Measurements from ENCODE around the gene ZBTB20.
"Not testable (repeated sequence)": the region's sequence is repeated elsewhere in the genome, so short reads cannot be mapped to it uniquely, and the experiment has no call there.

ZBTB20 gene

DNA sequence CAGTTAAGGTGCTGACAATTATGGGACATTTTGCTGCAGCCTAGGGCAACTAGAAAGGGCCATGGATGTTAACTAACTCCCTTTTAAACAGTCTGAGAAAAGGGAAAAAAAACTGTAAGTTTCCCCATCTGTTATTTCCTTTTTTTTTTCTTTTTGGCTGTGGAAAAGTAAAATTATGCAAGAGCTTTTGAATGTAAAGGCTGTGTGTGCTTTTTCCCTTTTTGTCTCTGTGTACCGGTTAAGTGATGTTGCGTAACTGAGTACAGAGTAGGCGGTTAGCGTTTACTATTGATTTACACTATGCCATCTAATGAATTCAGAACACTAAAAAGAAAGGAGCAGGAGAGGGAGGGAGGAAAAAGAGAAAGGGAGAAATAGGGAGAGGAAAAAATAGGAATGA lies 449.7 kb downstream of the ZBTB20 start:
- peaks cover 5% of the 10 kb centered on the region for H3K27me3 Mint-ChIP-seq (ENCODE audit: low read depth)
- H3K4me1 Mint-ChIP-seq (ENCODE audit: low read depth), result peaks cover 4% of the 10 kb centered on the region
- no peak for DNase-seq (ENCODE audit: low spot score)
- H3K27ac Mint-ChIP-seq, result no peak overlapping the region
- no peaks in the 10 kb centered on the region for H3K36me3 Mint-ChIP-seq (ENCODE audit: low read depth)
- H3K4me3 Mint-ChIP-seq, result no peak overlapping the region
- H3K9me3 Mint-ChIP-seq, result no peaks in the 10 kb centered on the region

DNA sequence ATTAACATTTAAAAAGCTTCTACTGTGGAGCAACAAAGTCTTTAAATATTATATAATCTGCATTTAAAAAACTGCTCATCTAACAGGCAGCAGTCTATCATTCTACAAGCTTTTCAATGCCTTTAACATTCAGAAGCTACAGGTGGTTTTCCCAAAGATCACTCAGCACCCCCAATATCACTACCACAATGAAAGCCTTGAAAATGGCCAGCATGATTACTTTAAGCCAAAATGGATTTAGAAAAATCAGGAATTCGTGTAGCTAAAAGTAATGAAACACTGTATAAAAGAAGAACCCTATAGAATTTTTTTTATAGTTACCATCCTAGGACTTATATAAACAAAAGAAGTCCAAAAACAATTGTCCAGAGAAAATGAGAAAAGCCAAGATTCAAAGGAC lies 452.8 kb downstream of the ZBTB20 start:
- DNase-seq (ENCODE audit: low spot score), result no peak
- Mint-ChIP-seq H3K9me3 (no peaks in the 10 kb centered on the region), H3K27ac (no peak overlapping the region), H3K36me3 (ENCODE audit: low read depth) (no peaks in the 10 kb centered on the region), H3K27me3 (ENCODE audit: low read depth) (peaks cover 5% of the 10 kb centered on the region), H3K4me3 (no peak overlapping the region), H3K4me1 (ENCODE audit: low read depth) (peaks cover 11% of the 10 kb centered on the region)

DNA sequence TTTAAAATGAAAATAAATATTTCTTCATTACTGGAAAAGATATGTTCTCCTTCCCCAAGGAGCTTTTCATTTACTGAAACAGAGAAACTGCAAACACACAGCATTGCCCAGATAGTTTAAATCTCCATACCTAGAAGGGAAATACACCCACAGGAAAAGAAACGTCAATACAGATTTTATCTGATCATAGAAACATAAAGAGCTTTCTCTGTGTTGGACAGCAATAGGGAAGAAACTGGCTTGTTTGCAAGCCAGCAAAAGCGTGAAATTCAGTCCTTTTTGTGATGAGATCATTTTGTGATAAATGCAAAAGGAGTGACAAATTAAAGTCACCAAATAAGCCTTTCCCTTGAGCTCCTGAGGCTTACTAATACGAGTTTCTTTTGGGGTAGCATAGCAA lies 455.2 kb downstream of the ZBTB20 start:
- peaks cover 5% of the 10 kb centered on the region for H3K27me3 Mint-ChIP-seq (ENCODE audit: low read depth)
- peak overlapping the region; percentile 11 for H3K27ac Mint-ChIP-seq
- peaks cover 11% of the 10 kb centered on the region for H3K4me1 Mint-ChIP-seq (ENCODE audit: low read depth)
- H3K36me3 Mint-ChIP-seq (ENCODE audit: low read depth), result no peaks in the 10 kb centered on the region
- no peak for DNase-seq (ENCODE audit: low spot score)
- H3K4me3 Mint-ChIP-seq, result peak overlapping the region; percentile 18
- no peaks in the 10 kb centered on the region for H3K9me3 Mint-ChIP-seq

DNA sequence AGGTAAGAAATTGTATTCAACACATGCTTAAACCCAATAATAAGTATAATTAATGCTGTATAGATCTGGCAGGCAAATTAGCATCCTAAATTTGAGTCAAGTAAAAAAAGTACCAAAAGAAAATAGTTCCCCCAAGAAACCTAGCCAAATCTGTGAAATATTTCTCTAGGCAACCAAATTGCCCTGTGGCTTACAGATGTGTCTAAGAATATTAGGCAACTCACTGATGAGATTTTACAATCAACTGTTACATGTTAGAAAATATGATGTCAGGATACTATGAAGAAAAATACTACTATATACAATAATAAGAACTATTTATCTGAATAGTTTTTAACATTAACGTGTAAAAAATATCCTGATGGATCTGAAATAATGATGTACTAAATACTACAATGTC lies 456.2 kb downstream of the ZBTB20 start:
- Mint-ChIP-seq H3K9me3 (no peaks in the 10 kb centered on the region), H3K27ac (no peak overlapping the region), H3K4me1 (ENCODE audit: low read depth) (peaks cover 18% of the 10 kb centered on the region), H3K27me3 (ENCODE audit: low read depth) (no peaks in the 10 kb centered on the region), H3K36me3 (ENCODE audit: low read depth) (no peaks in the 10 kb centered on the region), H3K4me3 (no peak overlapping the region)
- no peak for DNase-seq (ENCODE audit: low spot score)

DNA sequence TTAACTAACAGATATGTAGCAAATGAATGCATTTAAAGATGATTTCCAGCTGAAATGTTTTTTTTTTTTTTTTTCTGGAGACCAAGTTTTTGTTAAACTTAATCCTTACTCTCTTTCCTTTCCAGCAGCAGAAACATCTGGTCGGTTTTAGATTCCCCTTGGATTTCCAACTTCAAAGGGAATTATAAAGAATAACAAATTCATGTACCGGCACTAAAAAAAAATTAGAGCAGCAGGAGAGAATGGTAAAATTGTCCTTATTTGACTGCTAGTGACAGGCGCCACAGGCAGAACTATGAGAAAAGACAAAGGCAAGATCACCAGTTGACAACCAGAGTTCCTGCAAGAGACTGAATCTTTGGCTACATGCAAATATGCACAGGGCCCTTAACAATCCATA lies 459.9 kb downstream of the ZBTB20 start:
- H3K4me3 Mint-ChIP-seq, result no peak overlapping the region
- H3K4me1 Mint-ChIP-seq (ENCODE audit: low read depth), result peaks cover 12% of the 10 kb centered on the region
- DNase-seq (ENCODE audit: low spot score), result no peak
- no peaks in the 10 kb centered on the region for H3K36me3 Mint-ChIP-seq (ENCODE audit: low read depth)
- H3K27me3 Mint-ChIP-seq (ENCODE audit: low read depth), result no peaks in the 10 kb centered on the region
- no peak overlapping the region for H3K27ac Mint-ChIP-seq
- H3K9me3 Mint-ChIP-seq, result no peaks in the 10 kb centered on the region

DNA sequence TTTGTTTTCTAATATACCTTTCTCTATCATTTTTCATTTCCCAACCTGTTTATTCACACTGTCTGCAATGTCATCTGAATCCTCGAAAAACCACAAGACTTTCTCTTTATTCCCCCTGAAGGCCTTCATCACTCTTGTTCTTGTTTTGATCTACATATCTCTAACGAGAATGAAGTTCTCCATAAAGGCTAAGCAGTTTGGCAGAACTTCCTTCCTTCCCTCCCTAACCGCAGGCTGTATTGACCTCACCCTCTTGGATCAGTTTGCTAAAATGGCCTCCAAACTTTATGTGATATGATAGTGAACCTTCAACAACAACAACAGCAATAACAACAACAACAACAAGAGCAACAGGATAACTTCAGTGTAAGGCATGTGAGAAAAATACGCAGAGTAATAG lies 460.5 kb downstream of the ZBTB20 start:
- no peak overlapping the region for H3K27ac Mint-ChIP-seq
- no peaks in the 10 kb centered on the region for H3K36me3 Mint-ChIP-seq (ENCODE audit: low read depth)
- no peak overlapping the region for H3K4me3 Mint-ChIP-seq
- DNase-seq (ENCODE audit: low spot score), result no peak
- no peaks in the 10 kb centered on the region for H3K27me3 Mint-ChIP-seq (ENCODE audit: low read depth)
- no peaks in the 10 kb centered on the region for H3K9me3 Mint-ChIP-seq
- H3K4me1 Mint-ChIP-seq (ENCODE audit: low read depth), result peaks cover 7% of the 10 kb centered on the region

DNA sequence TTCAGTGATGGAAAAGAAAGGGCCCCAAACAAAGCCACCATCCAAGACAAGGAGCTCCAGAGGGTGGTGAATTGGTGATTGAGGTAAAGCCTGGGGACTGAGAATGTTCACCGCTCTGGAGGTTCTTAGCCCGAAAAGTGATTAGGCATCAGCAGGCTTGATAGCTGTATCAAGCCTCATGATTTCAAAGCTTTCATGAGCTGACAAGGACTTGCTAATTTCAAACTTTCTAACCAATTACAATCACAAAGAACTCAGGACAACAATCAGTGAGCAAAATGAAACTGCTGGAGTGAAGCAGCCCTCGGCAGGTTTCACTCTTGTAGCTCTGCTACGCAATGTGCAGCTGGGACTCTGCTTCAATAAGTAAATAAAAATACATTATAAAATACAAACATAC lies 461.9 kb downstream of the ZBTB20 start:
- H3K27me3 Mint-ChIP-seq (ENCODE audit: low read depth), result no peaks in the 10 kb centered on the region
- H3K36me3 Mint-ChIP-seq (ENCODE audit: low read depth), result no peaks in the 10 kb centered on the region
- H3K4me3 Mint-ChIP-seq, result no peak overlapping the region
- H3K9me3 Mint-ChIP-seq, result peaks cover 3% of the 10 kb centered on the region
- H3K4me1 Mint-ChIP-seq (ENCODE audit: low read depth), result peaks cover 7% of the 10 kb centered on the region
- DNase-seq (ENCODE audit: low spot score), result no peak
- no peak overlapping the region for H3K27ac Mint-ChIP-seq

DNA sequence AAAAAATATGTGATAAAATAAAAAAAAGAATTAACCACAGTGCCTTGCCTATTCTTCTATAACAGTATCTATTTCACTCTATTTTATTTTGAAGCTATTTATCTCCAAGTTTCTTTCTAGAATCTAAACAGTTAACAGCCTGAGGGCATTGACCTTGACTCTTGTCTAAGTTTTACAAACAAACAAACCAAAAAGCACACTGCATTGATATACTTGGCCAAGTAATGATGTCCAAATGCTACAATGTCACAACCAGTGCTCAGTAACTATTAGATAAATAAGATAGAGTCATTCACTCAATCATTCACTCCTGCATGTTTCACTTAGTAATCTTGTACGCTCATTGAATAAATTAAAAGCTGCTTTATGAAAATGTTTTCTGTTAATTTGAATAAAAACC lies 466.8 kb downstream of the ZBTB20 start:
- Mint-ChIP-seq H3K9me3 (peaks cover 3% of the 10 kb centered on the region), H3K36me3 (ENCODE audit: low read depth) (no peaks in the 10 kb centered on the region), H3K4me3 (no peak overlapping the region), H3K27ac (no peak overlapping the region), H3K4me1 (ENCODE audit: low read depth) (no peaks in the 10 kb centered on the region), H3K27me3 (ENCODE audit: low read depth) (no peaks in the 10 kb centered on the region)
- DNase-seq (ENCODE audit: low spot score), result no peak

DNA sequence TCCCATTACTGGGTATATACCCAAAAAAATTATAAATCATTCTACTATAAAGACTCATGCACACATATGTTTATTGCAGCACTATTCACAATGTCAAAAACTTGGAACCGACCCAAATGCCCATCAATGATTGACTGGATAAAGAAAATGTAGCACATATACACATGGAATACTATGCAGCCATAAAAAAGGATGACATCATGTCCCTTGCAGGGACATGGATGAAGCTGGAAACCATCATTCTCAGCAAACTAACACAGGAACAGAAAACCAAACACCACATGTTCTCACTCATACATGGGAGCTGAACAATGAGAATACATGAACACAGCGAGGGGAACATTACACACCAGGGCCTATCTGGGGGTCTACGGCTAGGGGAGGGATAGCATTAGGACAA lies 467.3 kb downstream of the ZBTB20 start:
- H3K4me1 Mint-ChIP-seq (ENCODE audit: low read depth); H3K27me3 Mint-ChIP-seq (ENCODE audit: low read depth); H3K27ac Mint-ChIP-seq; H3K36me3 Mint-ChIP-seq (ENCODE audit: low read depth); DNase-seq (ENCODE audit: low spot score); H3K9me3 Mint-ChIP-seq; H3K4me3 Mint-ChIP-seq: not testable (repeated sequence)

DNA sequence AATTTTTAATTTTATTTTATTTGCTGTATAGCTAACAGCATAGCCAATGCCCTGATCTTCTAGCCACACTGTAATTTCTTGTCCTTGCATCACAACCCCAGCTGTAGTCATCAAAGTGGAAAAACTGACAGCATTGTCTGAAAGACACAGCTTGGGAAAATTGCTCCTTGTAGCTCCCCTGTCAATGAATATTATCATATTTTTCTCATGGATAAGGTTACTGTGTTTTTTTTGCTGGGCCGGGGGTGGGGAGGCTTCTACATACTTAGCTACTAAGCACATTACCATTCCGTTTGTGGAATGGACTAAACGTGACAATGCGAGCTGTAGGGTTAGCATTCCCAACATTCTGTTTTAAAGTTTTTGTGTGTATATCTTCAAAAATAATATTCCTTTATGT lies 472.0 kb downstream of the ZBTB20 start:
- H3K27ac Mint-ChIP-seq, result no peak overlapping the region
- no peak overlapping the region for H3K4me3 Mint-ChIP-seq
- no peak for DNase-seq (ENCODE audit: low spot score)
- no peaks in the 10 kb centered on the region for H3K36me3 Mint-ChIP-seq (ENCODE audit: low read depth)
- H3K9me3 Mint-ChIP-seq, result no peaks in the 10 kb centered on the region
- no peaks in the 10 kb centered on the region for H3K4me1 Mint-ChIP-seq (ENCODE audit: low read depth)
- no peaks in the 10 kb centered on the region for H3K27me3 Mint-ChIP-seq (ENCODE audit: low read depth)

DNA sequence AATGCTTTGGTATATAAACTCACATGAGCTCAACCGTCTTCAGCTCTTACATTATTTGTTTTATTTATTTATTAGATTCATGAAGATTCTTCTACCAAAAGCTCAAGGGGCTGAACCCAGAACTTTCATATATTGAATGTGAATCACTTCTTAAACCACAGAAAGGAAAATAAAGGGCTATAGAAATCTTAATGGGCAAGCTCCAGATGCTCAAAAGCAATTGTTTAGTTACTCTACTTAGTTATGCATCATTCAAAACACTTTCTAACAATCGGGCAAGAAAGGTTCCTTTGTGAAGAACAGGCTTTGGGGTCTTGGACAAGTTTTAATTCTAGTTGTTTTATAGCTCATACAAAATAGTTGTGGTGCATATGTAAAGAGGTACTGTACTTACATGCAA lies 473.1 kb downstream of the ZBTB20 start:
- Mint-ChIP-seq H3K36me3 (ENCODE audit: low read depth) (no peaks in the 10 kb centered on the region), H3K27ac (no peak overlapping the region)

DNA sequence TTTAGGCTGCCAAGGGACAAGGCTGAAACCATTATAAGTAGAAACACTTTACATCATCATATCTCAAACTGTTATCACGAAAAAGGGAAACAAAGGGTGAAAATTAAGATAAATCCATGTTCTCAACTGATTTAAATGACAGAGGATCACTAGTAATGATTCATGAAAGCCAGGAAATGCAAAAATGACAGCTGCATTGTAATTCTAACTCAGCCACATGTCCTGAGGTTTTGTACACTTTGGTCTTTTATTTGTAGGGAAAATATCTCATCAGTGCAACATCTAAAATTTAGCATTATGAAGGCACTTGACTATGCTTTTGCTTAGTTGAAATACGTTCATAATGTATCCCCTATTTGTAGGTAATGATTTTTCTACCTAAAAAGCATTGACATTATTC lies 473.6 kb downstream of the ZBTB20 start:
- Mint-ChIP-seq H3K27me3 (ENCODE audit: low read depth) (no peaks in the 10 kb centered on the region), H3K9me3 (no peaks in the 10 kb centered on the region), H3K27ac (no peak overlapping the region)

More for the DNA sequence above, 473.1 kb downstream of the ZBTB20 start:
- no peaks in the 10 kb centered on the region for H3K27me3 Mint-ChIP-seq (ENCODE audit: low read depth)
- no peaks in the 10 kb centered on the region for H3K9me3 Mint-ChIP-seq
- H3K4me1 Mint-ChIP-seq (ENCODE audit: low read depth), result no peaks in the 10 kb centered on the region
- no peak overlapping the region for H3K4me3 Mint-ChIP-seq
- no peak for DNase-seq (ENCODE audit: low spot score)

DNA sequence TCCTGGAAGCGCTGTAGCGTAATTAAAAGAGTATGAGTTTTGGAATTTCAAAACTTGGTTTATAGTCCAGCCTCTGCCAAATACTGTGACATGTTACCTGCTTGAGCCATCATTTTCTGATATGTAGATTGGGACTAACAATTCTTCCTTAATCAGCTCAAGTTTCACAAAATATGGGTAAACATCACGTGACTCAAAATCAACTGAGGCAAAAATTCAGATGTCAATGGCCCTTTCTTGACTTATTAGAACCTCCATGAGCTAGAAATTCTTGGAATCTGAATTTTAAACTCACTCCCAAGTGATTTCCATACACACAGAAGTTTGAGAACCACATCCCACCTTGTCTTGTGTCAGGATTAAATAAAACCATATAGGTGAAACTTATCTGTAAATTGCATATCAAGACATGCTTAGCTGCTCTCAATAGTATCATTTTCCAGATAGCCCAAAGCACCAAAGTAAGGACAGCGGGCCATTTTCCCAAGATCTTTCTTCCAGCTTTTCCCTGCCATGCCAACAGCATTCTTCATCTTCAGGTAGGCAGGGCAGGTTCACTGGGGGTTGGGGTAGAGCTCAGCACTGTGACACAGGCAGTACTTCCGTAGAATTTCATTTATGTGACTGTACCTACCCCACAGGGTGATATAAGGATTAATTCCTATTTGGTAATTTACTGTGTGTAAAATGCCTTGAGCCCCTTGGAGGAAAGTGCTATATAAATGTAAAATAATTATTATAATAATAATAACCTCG lies 474.2 kb downstream of the ZBTB20 start:
- Mint-ChIP-seq H3K4me3 (no peak overlapping the region), H3K9me3 (no peaks in the 10 kb centered on the region), H3K4me1 (ENCODE audit: low read depth) (no peaks in the 10 kb centered on the region), H3K27ac (no peak overlapping the region), H3K27me3 (ENCODE audit: low read depth) (no peaks in the 10 kb centered on the region), H3K36me3 (ENCODE audit: low read depth) (no peaks in the 10 kb centered on the region)
- no peak for DNase-seq (ENCODE audit: low spot score)

More for the DNA sequence above, 473.6 kb downstream of the ZBTB20 start:
- DNase-seq (ENCODE audit: low spot score), result no peak
- H3K4me1 Mint-ChIP-seq (ENCODE audit: low read depth), result no peaks in the 10 kb centered on the region
- H3K4me3 Mint-ChIP-seq, result no peak overlapping the region
- no peaks in the 10 kb centered on the region for H3K36me3 Mint-ChIP-seq (ENCODE audit: low read depth)

DNA sequence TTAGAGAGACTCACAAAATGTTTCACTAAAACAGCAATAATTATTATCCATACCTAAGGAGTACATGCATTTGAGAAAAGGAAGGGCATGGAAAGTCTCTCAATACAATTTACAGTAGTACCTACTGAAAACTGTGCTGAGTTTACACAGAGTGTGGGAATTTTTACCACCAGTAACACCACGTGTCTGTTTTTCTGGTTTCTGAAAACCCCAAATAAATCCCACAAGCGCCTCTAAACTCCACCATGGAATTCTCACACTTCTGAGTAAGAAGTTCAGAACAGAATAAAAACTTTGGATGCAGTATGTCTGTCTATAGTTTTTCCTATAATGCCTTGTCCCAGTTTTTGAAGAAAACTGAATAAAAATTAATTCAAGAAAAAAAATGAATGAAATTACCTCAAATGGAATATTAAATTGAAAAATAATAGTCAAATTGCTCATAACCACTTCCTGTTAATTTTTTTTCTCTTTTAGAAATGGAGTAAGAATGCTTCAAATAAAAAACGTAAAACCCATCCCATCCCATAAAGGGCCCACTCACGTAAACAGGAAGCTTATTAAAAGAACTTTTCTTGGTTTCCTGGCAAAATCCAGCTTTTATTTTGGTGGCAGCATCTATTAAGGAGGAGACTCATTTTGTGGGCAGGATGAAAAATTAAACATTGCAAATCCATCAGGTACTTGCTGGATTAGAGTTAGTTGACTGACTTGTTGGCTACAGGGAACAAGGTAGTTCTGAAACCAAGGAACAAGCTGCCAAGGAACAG lies 475.2 kb downstream of the ZBTB20 start:
- H3K9me3 Mint-ChIP-seq, result no peaks in the 10 kb centered on the region
- no peaks in the 10 kb centered on the region for H3K27me3 Mint-ChIP-seq (ENCODE audit: low read depth)
- DNase-seq (ENCODE audit: low spot score), result no peak
- H3K36me3 Mint-ChIP-seq (ENCODE audit: low read depth), result no peaks in the 10 kb centered on the region
- H3K4me1 Mint-ChIP-seq (ENCODE audit: low read depth), result no peaks in the 10 kb centered on the region
- no peak overlapping the region for H3K4me3 Mint-ChIP-seq
- H3K27ac Mint-ChIP-seq, result no peak overlapping the region

Data from T-helper 2 cell treated with Interferon-gamma antibody and Interleukin-4, amounts not matched to agents 5 μg/mL and 100 μg/mL, for 36 hours (primary cell).